WI38 (cell line): ENCODE measurements around the gene SLFN14.
"Not testable (repeated sequence)": the region's sequence is repeated elsewhere in the genome, so short reads cannot be mapped to it uniquely, and the experiment has no call there.

Experiments used
- H3K4me3 ChIP-seq: 2 replicates; pipeline ENCODE4 v1.5.1; 2011; ENCODE audit warnings: low read depth, mild to moderate bottlenecking, control low read depth, low read length
- CTCF ChIP-seq: IDR thresholded peaks from 2 replicates; pipeline ENCODE4 v1.5.1; 2012; ENCODE audit warnings: low read depth, mild to moderate bottlenecking, control low read depth, low read length

SLFN14 gene

GRCh38 chr17:35537601-35538141 lies 22.9 kb downstream of the SLFN14 start, which contains the start of gene SLFN12L:
TSS of gene SLFN12L (minus strand) at chr17:35537678. CDS start at chr17:35522364, 15,314 bp downstream.
- TF ChIP-seq CTCF = no peak
- H3K4me3 ChIP-seq = no peak within 1 kb of the TSS

DNA sequence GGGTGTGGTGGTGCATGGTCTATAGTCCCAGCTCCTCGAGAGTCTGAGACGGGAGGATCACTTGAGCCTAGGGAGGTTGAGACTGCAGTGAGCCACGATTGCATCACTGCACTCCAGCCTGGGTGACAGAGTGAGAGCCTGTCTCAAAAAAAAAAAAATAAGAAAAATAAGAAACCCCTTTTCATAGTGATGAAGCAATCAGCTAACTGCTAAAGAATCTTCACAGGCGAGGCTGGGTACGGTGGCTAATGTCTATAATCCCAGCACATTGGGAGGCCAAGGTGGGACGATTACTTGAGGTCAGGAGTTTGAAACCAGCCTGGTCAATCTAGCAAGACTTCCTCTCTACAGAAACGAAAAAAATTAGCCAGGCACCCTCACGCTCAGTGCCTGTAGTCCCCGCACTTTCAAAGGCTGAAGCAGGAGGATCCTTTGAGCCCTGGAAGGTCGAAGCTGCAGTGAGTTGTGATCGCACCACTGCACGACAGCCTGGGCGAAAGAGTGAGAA lies 23.9 kb downstream of the SLFN14 start:
- no peak overlapping the region for H3K4me3 ChIP-seq
- no peak for TF ChIP-seq CTCF

DNA sequence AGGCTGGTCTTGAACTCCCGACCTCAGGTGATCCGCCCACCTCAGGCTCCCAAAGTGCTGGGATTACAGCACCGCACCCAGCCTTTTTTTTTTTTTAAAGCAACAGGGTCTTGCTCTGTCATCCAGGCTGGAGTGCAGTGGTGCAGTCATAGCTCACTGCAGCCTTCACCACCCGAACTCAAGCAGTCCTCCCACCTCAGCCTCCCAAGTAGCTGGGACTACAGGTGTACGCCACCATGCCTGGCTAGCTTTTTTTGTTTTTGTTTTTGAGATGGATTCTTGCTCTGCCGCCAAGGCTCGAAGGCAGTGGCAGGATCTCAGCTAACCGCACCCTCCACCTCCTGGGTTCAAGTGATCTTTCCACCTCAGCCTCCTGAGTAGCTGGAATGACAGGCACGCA lies 25.2 kb downstream of the SLFN14 start:
- H3K4me3 ChIP-seq = not testable (repeated sequence)

DNA sequence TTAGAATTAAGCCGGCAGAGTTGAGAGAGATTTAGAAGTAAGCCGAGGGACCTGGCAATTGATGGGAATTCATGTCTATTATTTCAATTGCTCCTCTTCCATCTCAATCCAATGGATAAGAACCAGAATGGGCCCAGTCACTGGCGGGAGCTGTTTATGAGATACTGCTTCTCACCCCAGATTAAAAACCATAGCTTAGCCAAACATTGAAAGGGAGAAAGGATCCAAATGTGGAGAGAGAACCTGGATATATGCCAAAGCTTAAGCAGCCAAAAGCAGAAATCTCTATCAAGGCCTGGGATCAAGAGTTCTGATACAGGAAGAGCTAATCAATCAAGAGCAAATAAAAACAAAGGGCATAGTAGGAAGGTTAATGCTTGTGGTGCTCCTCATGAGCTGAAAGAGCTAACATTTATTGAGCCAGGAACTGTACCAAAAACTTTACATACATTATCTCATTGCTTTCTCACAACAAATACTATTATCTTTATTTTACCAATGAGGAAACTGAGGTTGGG lies 26.0 kb downstream of the SLFN14 start:
- TF ChIP-seq CTCF = no peak
- H3K4me3 ChIP-seq = no peak overlapping the region

DNA sequence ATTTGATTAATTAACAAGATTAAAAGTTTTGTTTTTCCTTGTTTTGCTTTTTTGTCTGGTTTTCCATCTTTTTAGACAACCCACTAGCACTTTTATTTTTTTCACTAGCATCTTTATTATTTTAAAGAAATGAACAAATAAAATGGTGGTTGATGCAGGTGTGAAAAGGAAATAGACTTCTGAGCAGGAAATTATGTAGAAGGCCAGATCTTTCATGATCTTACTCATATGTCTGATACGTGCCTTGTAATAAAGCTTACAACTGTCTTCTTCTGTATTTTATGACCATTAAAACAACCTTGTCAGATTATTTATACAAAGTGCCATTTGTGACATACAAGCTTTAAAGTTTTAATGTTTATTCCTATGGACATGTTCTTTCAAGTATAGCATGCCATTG lies 29.5 kb downstream of the SLFN14 start:
- H3K4me3 ChIP-seq = no peak overlapping the region
- TF ChIP-seq CTCF = no peak

DNA sequence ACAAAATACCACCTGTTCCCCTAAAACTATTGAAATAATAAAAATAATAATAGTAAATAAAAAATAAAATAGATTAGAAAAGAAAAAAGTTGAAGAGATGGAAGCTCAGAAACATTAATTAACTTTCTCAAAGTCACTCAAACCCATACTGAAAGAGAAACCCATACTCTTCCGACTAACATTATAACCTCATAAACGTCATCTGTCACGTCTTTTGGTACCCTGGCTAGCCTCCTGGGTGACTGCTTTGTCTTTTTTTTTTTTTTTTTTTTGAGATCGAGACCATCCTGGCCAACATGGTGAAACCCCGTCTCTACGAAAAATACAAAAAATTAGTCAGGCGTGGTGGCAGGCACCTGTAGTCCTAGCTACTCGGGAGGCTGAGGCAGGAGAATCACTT lies 30.8 kb downstream of the SLFN14 start:
- H3K4me3 ChIP-seq = no peak overlapping the region
- no peak for TF ChIP-seq CTCF

- not testable (repeated sequence) for H3K4me3 ChIP-seq
These were observed 31.3 kb downstream of the SLFN14 start for GRCh38 chr17:35529326-35529725.

- TF ChIP-seq CTCF = no peak
These were observed 37.3 kb downstream of the SLFN14 start for GRCh38 chr17:35523296-35523695.

DNA sequence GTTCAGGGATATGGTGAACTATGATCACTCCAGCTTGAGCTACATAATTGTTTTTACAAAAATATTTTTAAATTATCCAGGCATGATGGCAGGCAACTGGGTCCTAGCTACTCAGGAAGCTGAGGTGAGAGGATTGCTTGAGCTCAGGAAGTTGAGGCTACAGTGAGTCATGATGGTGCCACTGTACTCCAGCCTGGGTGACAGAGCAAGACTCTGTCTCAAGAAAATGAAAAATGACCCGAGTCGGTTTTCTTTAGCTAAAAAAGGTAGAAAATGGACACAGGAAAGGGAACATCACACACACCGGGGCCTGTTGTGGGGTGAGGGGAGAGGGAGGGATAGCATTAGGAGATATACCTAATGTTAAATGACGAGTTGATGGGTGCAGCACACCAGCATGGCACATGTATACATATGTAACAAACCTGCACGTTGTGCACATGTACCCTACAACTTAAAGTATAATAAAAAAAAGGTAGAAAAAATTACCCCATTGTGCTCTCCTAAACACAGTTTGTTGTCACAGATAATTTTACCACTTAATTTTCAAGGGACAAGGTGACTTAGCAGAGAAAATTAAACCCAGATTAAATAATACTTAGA lies 38.9 kb downstream of the SLFN14 start:
- not testable (repeated sequence) for H3K4me3 ChIP-seq

More at GRCh38 chr17:35523296-35523695, 37.3 kb downstream of the SLFN14 start:
- no peak overlapping the region for H3K4me3 ChIP-seq
